Liver (tissue), 3 donors: ENCODE data around the gene COL27A1.

Experiments used
- CTCF ChIP-seq: fragments of 150-350 bp; IDR thresholded peaks from 2 replicates; pipeline ENCODE4 v1.5.1; 2017; ENCODE audit warnings: improper control_type of control experiment, low read depth, low read length; ENCODE audit not compliant: missing input control
- EGR1 ChIP-seq, 2 donors: IDR thresholded peaks; 2 replicates each; pipeline ENCODE4 v1.6.1; 2016 to 2018; ENCODE audit warnings: antibody characterized with exemption in 2 of 2, low read depth in 2 of 2
- FOXA1 ChIP-seq: IDR thresholded peaks from 2 replicates; pipeline ENCODE4 v1.6.1; 2016; ENCODE audit warnings: antibody characterized with exemption
- GABPA ChIP-seq, 2 donors: IDR thresholded peaks in 1 of 2; conservative IDR thresholded peaks in 1 of 2; 2 replicates each; pipeline ENCODE4 v1.6.1; 2016; ENCODE audit warnings: antibody characterized with exemption in 2 of 2, mild to moderate bottlenecking in 1 of 2, moderate library complexity in 1 of 2
- HNF4G ChIP-seq: IDR thresholded peaks from 2 replicates; pipeline ENCODE4 v1.6.1; 2016; ENCODE audit warnings: antibody characterized with exemption
- MAX ChIP-seq: IDR thresholded peaks from 2 replicates; pipeline ENCODE4 v1.6.1; 2016; ENCODE audit warnings: antibody characterized with exemption
- SP1 ChIP-seq: IDR thresholded peaks from 2 replicates; pipeline ENCODE4 v1.6.1; 2018; ENCODE audit warnings: antibody characterized with exemption, mild to moderate bottlenecking
- TF ChIP-seq, protein P1 (sequence below): IDR thresholded peaks from 2 replicates; pipeline ENCODE4 v1.6.1; 2016; ENCODE audit warnings: antibody characterized with exemption
- donor health status: healthy.
- donor health status: healthy.

DNA sequence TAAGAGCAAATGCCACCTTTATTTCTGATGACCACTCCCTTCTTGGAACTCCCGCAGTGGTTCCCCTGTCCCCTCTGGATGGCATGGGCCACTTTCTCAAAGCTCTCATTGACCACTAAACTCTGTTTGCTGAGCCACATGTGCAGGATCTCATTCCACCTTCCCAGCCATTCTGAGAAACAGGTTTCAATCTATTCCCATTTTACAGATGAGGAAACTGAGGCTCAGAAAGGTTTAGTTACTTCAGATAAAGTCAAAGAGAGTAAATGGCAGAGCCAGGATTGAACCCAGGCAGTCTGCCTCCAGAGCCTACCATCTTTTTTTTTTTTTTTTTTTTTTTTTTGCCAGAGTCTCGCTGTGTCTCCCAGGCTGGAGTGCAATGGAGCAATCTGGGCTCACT, 24.2 kb downstream of the COL27A1 start:
- TF ChIP-seq CTCF (no peak), FOXA1 (no peak), HNF4G (no peak), MAX (no peak), GABPA (IDR thresholded peaks at IDR 0.05 in 1 of 2, conservative IDR thresholded peaks at IDR 0.05 in 1 of 2) (no peak), EGR1 (IDR thresholded peaks at IDR 0.05; ENCODE audit: low read depth in 2 of 2) (no peak), SP1 (no peak)
- TF ChIP-seq, protein P1, sequence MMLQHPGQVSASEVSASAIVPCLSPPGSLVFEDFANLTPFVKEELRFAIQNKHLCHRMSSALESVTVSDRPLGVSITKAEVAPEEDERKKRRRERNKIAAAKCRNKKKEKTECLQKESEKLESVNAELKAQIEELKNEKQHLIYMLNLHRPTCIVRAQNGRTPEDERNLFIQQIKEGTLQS = no peak
